SK-N-MC (cell line): ENCODE results near the gene PACRG.

ENCODE experiments used
- EZH2 ChIP-seq: fragments of 200-600 bp; sonication (generic); IDR thresholded peaks from one replicate; pipeline ENCODE4 v1.6.1; 2017; ENCODE audit warnings: antibody characterized with exemption
- FOXP2 ChIP-seq: optimal IDR thresholded peaks from 2 replicates; pipeline ENCODE3; 2011; ENCODE audit warnings: mild to moderate bottlenecking, moderate library complexity; ENCODE audit not compliant: insufficient read depth; ENCODE audit errors: extremely low read length, control extremely low read depth
- POLR2AphosphoS5 ChIP-seq: IDR thresholded peaks from 2 replicates; pipeline ENCODE4 v1.6.1; 2012; ENCODE audit warnings: mild to moderate bottlenecking, low read depth, low read length, borderline replicate concordance

- no peak for TF ChIP-seq POLR2AphosphoS5
- TF ChIP-seq FOXP2: no peak
- no peak for TF ChIP-seq EZH2
These were observed 593.9 kb downstream of the PACRG start for GRCh38 chr6:163321717-163322116.
